Ishikawa (cell line): Measurements from ENCODE around the gene GLRX5.

Source experiments
- CEBPB ChIP-seq: IDR thresholded peaks from 2 replicates; pipeline ENCODE4 v1.6.1; 2012
- CREB1 ChIP-seq: IDR thresholded peaks from 2 replicates; pipeline ENCODE4 v1.6.1; 2012; ENCODE audit warnings: low read depth
- EGR1 ChIP-seq: IDR thresholded peaks from 2 replicates; pipeline ENCODE4 v1.6.1; 2012
- EP300 ChIP-seq: IDR thresholded peaks from 2 replicates; pipeline ENCODE4 v1.6.1; 2012; ENCODE audit warnings: borderline replicate concordance
- FOXM1 ChIP-seq: IDR thresholded peaks from 2 replicates; pipeline ENCODE4 v1.6.1; 2012; ENCODE audit warnings: low read depth, borderline replicate concordance
- MAX ChIP-seq: IDR thresholded peaks from 2 replicates; pipeline ENCODE4 v1.6.1; 2012
- NFIC ChIP-seq: IDR thresholded peaks from 2 replicates; pipeline ENCODE4 v1.6.1; 2012
- RAD21 ChIP-seq: IDR thresholded peaks from 2 replicates; pipeline ENCODE4 v1.6.1; 2012; ENCODE audit warnings: low read depth
- REST ChIP-seq: IDR thresholded peaks from 2 replicates; pipeline ENCODE4 v1.6.1; 2012; ENCODE audit warnings: low read depth, mild to moderate bottlenecking
- TAF1 ChIP-seq: IDR thresholded peaks from 2 replicates; pipeline ENCODE4 v1.6.1; 2012; ENCODE audit warnings: low read depth, mild to moderate bottlenecking
- TCF12 ChIP-seq: IDR thresholded peaks from 2 replicates; pipeline ENCODE4 v1.6.1; 2012; ENCODE audit warnings: low read depth
- TEAD4 ChIP-seq: IDR thresholded peaks from 2 replicates; pipeline ENCODE4 v1.6.1; 2012
- USF1 ChIP-seq: IDR thresholded peaks from 2 replicates; pipeline ENCODE4 v1.6.1; 2012
- YY1 ChIP-seq: IDR thresholded peaks from 2 replicates; pipeline ENCODE4 v1.6.1; 2012; ENCODE audit warnings: low read depth
- ZBTB7A ChIP-seq: IDR thresholded peaks from 2 replicates; pipeline ENCODE4 v1.6.1; 2012; ENCODE audit warnings: low read depth

GLRX5 gene

GRCh38 chr14:95489214-95490137 is 45.4 kb upstream of the GLRX5 start:
- TF ChIP-seq TAF1, result no peak
- no peak for TF ChIP-seq EGR1
- no peak for TF ChIP-seq RAD21
- TF ChIP-seq TEAD4, result no peak
- no peak for TF ChIP-seq REST
- no peak for TF ChIP-seq TCF12
- TF ChIP-seq ZBTB7A, result no peak

GRCh38 chr14:95490138-95490509 is 44.7 kb upstream of the GLRX5 start:
- TF ChIP-seq ZBTB7A (no peak), REST (no peak), TCF12 (no peak), EP300 (no peak), TEAD4 (no peak), EGR1 (no peak), MAX (no peak), CREB1 (no peak)

- no peak for TF ChIP-seq CEBPB
- no peak for TF ChIP-seq EGR1
- TF ChIP-seq YY1, result no peak
- TF ChIP-seq MAX, result no peak
- no peak for TF ChIP-seq RAD21
- no peak for TF ChIP-seq FOXM1
- TF ChIP-seq REST, result no peak
- no peak for TF ChIP-seq TEAD4
- TF ChIP-seq CREB1, result no peak
- TF ChIP-seq TCF12, result no peak
- no peak for TF ChIP-seq USF1
- TF ChIP-seq NFIC, result no peak
- TF ChIP-seq TAF1, result no peak
- TF ChIP-seq ZBTB7A, result no peak
- TF ChIP-seq EP300, result no peak
These were observed 44.0 kb upstream of the GLRX5 start for GRCh38 chr14:95490727-95491451.

GRCh38 chr14:95491936-95492608 is 42.8 kb upstream of the GLRX5 start:
- TF ChIP-seq USF1 (no peak), RAD21 (no peak)
